Hematopoietic multipotent progenitor cell treated with erythropoietin and hydrocortisone succinate and interleukin-3 and kit ligand, for 8 days (in vitro differentiated cells): ENCODE results near the gene TM9SF4.

ENCODE experiments used
- DNase-seq: peaks from one replicate; pipeline ENCODE4 v3.0.0-alpha.2; 2015

TM9SF4 gene

GRCh38 chr20:32215729-32216128, 106.2 kb downstream of the TM9SF4 start:
- no peak for DNase-seq

GRCh38 chr20:32216179-32217142, 106.9 kb downstream of the TM9SF4 start:
- DNase-seq, result no peak
